COLO829 (cell line): ENCODE measurements around the gene KCNK13.

Experiments used
- DNase-seq: peaks from one replicate; pipeline ENCODE4 v3.0.0; 2012; ENCODE audit warnings: low spot score

Gene KCNK13

DNA sequence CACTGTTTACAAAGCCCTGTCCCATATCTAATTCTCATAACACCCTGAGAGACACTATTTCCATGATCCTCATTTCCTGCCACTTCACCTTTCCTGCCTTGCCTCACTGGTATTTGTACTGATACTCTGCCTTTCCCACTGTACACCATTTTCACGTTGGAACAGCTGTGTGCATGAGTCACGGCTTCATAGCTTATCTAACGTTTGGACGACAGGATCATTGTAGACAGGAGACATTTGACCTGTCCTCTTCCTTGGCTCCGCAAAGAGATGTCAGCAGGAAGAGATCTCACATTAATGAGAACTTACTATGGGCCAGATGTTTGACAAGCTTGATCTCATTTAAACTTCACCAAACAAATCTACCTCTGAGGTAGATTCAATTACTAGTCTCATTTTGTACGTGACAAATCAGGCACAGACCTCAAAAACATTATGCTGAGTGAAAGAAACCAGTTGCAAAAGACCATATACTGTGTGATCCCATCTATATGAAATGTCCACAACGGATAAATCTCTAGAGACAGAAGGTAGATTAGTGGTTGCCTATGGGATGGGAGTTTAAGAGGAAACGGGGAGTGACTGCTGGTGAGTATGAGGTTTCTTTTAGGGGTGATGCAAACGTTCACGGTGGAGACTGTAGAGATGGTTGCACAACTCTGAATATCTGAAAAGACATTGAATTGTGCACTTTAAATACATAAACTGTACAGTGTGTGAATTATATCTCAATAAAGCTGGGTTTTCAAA lies 71.2 kb downstream of the KCNK13 start:
- no peak for DNase-seq

DNA sequence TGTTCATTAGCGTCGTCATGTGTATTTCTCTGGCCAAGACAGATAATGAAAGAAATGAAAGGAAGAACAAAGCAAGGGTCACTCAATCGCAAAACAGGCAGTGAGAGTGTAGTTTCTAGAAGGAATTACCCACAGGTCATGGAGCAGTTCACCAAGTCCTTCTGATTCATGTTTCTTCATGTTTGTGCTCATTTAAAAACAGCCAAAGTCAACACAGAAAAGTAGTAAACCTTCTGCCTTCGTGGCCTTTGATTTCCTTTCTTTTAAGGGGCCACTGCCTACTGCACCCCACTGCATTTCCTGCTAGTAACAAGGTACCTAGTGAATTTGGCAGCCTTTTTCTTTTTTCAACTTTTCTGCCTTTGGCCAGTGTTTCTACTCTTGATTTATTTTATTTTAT lies 75.1 kb downstream of the KCNK13 start:
- no peak for DNase-seq

DNA sequence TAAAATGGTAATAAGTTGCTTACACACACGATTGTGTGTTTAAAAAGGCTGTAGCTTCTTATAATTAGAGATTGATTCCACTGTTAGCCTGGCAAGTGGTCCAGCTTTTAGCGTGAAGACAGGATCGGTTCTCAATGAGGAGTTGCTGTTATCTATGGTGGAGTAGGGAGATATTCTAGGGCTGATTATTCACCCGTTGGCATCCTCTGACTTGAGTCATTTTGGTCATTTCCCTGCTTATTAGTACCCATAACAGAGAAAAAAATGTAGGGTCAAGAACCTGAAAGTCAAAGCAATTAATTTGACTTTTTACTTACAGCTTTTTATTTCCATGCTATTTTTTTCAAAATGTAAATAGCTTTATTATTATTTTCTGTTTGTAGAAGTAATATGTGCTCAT lies 76.0 kb downstream of the KCNK13 start:
- DNase-seq, result no peak

DNA sequence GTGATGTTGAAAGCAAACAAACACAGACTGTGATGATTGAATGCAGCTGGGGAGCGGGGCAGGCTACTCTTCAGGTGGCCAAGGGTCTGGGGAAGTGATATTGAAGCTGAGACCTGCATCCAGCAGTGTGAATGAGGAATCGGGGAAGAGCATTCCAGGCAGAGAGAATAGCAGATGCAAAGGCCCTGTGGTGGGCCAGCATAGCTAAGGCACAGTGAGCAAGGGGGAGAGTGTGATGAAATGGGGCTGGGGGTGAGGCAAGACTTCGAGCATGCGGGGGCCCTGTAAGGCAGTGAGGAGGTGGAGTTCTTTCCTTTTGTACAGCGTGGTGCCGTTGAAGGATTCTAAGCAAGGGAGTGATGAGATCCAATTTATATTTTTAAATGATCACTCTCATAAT lies 77.4 kb downstream of the KCNK13 start:
- no peak for DNase-seq

DNA sequence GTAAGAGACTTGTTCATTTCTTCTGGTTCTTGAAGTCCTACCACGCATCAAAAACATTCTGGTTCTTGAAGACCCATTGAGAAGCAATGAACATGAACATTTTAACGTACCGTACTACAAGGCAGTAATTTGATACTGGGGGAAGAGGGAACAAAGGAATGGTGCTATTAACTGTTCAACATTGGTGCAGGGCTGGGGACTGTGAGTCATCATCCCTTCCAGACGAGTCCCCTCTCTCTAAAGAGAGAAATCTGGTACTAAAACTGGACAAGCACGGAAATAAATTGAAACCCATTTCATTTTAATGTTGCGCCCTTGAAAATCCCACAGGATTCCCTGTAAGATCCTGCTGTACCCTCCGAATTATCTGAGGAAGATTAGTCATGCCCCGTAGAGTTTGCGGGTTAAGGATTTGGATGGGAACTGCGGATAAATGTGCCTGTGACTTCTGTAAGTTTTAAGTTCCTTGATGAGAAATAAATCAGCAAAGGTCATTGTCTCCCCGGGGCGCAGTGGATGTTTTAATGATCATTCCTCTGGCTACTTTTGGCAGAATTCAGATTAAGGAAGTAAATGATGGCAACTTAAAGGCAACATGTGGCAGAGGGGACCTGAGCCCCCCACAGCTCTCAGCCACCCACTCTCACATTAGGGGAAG lies 78.6 kb downstream of the KCNK13 start:
- peak; percentile 40 for DNase-seq

- peak; percentile 42 for DNase-seq
These were observed 79.1 kb downstream of the KCNK13 start for GRCh38 chr14:90140956-90141316.

GRCh38 chr14:90153429-90153828 lies 91.6 kb downstream of the KCNK13 start:
- no peak for DNase-seq

DNA sequence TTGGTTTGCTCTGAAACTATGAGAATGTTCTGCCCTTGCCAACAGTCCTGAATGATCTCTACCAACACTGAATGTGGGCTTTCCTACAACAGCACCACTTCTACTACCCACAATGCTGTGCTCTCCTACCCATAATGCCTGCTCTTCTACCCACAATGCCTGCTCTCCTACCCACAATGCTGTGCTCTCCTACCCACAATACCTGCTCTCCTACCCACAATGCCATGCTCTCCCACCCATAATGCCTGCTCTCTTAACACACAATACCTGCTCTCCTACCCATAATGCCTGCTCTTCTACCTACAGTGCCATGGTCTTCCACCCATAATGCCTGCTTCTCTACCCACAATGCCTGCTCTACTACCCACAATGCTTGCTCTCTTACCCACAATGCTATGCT lies 92.3 kb downstream of the KCNK13 start:
- DNase-seq, result no peak

- DNase-seq, result no peak
These were observed 97.4 kb downstream of the KCNK13 start for GRCh38 chr14:90159146-90159545.

- DNase-seq, result no peak
These were observed 97.9 kb downstream of the KCNK13 start for GRCh38 chr14:90159688-90160087.

DNA sequence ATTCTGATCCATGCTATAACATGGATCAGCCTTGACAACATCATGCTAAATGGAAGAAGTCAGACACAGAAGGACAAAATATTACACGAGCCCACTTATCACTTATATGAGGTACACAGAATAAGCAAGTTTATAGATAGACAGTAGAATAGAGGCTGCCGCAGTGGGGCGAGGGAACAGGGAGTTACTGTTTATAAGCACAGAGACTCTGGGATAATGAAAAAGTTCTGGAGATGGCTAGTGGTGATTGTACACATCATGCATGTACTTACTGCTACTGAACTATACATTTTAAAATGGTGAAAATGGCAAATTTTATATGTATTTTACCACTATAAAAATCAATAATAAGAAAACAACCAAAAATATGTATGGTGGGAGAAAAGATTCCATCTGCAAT lies 99.3 kb downstream of the KCNK13 start:
- no peak for DNase-seq

DNA sequence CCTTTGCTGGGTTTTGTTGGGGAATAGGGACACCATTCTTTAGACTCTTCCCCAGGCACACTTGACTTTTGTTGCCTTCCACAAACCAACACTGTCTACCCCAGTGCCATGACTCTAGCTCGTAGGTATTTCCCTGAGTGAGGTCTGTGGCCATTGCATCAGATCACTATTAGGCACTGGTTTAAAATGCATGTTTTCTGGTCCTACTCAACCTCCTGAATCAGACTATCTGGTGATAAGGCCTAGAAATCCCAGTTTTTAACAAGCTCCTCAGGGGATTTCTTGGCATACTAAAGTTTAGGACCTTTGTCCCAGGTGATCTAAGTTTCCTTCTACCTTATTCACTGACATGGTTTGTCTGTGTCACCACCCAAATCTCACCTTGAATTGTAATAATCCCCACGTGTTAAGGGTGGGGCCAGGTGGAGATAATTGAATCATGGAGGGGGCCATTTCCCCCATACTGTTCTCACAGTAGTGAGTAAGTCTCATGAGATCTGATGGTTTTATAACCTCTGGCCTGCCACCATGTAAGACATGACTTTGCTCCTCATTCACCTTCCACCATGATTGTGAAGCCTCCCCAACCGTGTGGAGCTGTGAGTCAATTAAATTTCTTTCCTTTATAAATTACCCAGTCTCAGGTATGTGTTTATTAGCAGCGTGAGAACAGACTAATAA lies 106.8 kb downstream of the KCNK13 start:
- no peak for DNase-seq

DNA sequence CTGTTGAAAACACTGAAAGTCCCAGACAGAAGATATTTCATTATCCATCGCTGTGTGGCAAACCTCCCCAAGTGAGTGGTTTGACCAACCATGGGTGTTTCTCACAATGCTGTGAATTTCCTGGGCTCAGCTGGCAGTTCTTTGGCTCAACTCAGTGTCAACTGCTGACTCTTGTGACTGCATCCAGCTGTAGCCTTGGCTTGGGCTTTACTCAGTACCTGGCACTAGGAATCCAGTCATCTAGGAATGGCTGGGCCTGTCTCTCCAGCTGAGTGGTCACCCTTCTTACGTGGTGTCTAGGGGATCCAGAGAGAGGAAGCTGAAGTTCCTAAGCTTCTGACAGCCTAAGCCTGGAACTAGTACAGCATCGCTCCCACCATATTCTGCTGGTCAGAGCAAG lies 113.8 kb downstream of the KCNK13 start:
- no peak for DNase-seq

DNA sequence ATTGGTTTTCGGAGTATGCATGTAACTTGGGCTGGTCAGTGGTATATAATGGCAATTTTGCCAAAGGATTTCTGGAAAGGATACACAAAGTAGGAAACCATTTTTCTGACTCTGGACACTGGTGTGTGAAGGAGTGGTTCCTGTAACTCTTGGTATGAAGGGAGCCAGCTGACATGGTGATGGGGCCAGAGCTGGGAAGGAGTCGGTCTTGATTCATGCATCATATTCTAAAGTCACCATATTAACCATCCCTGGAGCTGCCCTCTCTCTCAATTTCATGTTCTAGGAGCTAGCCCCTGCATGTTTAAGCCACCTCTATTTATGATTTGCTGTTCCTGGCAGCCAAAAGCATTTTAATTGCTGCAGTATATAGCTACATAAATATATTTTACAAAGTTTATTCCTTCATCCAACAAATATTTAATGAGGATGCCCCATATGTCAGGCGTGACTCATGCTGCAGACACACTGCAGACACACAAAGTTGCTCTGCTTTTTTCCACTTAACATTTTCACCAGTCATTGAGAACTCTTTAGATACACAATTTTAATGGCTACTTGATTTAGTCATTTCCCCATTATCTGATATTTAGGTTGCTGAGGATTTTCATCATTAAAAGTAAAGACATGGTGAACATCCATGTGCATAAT lies 115.9 kb downstream of the KCNK13 start:
- DNase-seq, result no peak

- no peak for DNase-seq
These were observed 117.6 kb downstream of the KCNK13 start for GRCh38 chr14:90179357-90179756.

GRCh38 chr14:90179809-90180779 lies 118.3 kb downstream of the KCNK13 start:
- no peak for DNase-seq

GRCh38 chr14:90184094-90184493 lies 122.3 kb downstream of the KCNK13 start:
- no peak for DNase-seq

GRCh38 chr14:90184571-90185266 lies 122.9 kb downstream of the KCNK13 start:
- DNase-seq, result no peak

DNA sequence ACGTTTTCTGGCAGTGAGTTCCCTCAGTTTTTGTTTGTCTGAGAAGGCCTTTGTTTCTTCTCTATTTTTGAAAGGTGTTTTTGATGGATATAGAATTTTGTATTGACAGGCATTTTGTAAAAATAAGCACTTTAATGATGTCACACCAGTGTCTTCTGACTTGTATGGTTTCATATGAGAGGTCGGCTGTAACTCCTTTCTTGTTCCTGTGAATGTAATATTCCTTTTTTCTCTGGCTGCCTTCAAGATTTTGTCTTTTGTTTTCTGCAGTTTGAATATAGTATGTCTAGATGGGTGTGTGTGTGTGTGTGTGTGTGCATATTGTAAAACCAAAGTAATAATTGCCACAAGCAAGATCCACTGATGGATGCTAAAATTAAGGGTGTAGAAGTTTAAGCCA lies 126.8 kb downstream of the KCNK13 start:
- no peak for DNase-seq

DNA sequence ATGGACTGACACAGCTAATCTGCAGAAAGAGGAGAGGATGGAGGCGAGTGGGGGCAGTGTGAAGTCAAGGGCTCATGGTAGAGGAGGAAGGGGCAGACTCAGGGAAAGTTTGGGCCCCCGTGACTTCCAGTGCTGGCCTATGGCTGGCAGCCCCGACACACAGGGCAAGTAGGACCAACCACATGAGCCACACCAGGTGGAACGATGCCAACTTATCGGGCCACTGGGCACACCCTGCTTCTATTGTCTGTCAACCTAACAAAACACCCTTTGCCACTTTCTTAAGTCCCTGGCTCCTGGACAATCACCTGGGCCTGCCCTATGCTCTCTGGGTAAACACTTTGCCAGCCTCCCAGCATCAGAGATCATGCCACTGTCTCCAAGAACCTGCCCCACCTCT lies 129.4 kb downstream of the KCNK13 start:
- DNase-seq, result no peak

GRCh38 chr14:90191585-90191984 lies 129.8 kb downstream of the KCNK13 start:
- DNase-seq, result no peak
